Adipocyte (in vitro differentiated cells): ENCODE results near the gene NUBP2.

ENCODE experiments used
- DNase-seq: peaks from one replicate; pipeline ENCODE4 v3.0.0-alpha.2; 2015; ENCODE audit warnings: low read depth
- H3K27me3 ChIP-seq: replicated peaks from 2 replicates; pipeline ENCODE4 v1.7.0; 2013; ENCODE audit warnings: mild to moderate bottlenecking, low read length, moderate library complexity; ENCODE audit not compliant: control insufficient read depth, insufficient read depth
- H3K36me3 ChIP-seq: 2 replicates; pipeline ENCODE4 v1.7.0; 2013; ENCODE audit warnings: low read length, mild to moderate bottlenecking, moderate library complexity; ENCODE audit not compliant: control insufficient read depth, insufficient read depth, severe bottlenecking
- H3K4me1 ChIP-seq: 2 replicates; pipeline ENCODE4 v1.7.0; 2013; ENCODE audit warnings: mild to moderate bottlenecking, low read length, moderate library complexity; ENCODE audit not compliant: control insufficient read depth, insufficient read depth
- H3K4me3 ChIP-seq: 2 replicates; pipeline ENCODE4 v1.7.0; 2013; ENCODE audit warnings: mild to moderate bottlenecking, low read length, moderate library complexity
- H3K9ac ChIP-seq: 2 replicates; pipeline ENCODE4 v1.7.0; 2013; ENCODE audit warnings: mild to moderate bottlenecking, low read length, moderate library complexity
- H3K9me3 ChIP-seq: 2 replicates; pipeline ENCODE4 v1.7.0; 2013; ENCODE audit warnings: mild to moderate bottlenecking, low read length, moderate library complexity; ENCODE audit not compliant: control insufficient read depth

The NUBP2 gene, protein sequence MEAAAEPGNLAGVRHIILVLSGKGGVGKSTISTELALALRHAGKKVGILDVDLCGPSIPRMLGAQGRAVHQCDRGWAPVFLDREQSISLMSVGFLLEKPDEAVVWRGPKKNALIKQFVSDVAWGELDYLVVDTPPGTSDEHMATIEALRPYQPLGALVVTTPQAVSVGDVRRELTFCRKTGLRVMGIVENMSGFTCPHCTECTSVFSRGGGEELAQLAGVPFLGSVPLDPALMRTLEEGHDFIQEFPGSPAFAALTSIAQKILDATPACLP

DNA sequence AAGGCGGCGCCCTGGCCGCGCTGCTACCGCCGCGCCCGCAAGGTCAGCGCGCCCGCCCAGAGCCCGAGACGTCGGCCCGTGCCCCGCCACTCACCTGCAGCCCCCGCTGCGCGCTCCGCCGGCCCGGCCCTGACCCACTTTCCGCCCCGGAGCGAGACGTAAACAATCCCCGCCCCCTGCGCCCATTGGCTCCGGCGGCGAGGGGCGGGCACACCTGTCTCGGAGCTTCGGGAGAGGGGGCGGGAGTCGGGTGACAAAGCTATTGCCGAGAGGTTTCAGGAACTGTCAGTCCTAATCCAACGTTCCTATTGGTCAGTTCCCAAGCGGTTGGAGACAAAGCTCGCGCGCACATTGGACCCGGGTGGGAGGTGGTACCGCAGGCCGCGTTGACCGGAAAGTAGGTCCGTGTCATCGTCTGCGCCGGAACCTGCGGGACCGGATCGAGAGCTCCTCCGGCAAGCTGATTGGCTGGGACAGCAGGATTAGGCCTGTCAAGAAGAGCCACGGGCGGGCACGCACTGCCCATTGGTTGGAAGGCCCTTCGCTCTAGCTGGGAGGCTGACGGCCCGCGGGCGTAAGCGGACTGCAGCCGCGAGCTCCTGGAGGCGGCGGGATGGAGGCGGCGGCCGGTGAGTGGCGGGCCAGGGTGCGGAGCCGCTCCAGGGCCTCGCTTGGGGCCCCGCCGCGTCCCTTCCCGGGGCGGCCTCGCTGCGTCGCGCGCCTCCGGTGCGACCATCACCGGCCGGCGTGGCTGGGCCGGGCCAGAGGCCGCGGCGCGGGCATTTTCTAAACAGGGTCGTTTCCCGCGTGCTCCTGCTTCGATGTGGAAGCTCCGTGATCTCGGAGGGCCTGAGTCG lies at the start of gene NUBP2, which contains the start of gene SPSB3:
Gene NUBP2, plus strand, starts transcription at position 553 of the 857 bp plus-strand sequence. Its CDS starts 61 bp downstream, at position 614.
Gene SPSB3, minus strand, starts transcription at position 164 of the 857 bp plus-strand sequence. CDS start 1,088 bp downstream, outside the sequence.
- Histone ChIP-seq H3K4me1 (peaks cover 5% of the 10 kb centered on the region), H3K27me3 (no peaks in the 10 kb centered on the region), H3K4me3 (peak within 1 kb of the TSS; percentile 88), H3K9ac (peak within 1 kb of the TSS; percentile 89), H3K36me3 (peaks cover 6% of the 10 kb centered on the region), H3K9me3 (no peaks in the 10 kb centered on the region)
- peak; percentile 100 for DNase-seq

DNA sequence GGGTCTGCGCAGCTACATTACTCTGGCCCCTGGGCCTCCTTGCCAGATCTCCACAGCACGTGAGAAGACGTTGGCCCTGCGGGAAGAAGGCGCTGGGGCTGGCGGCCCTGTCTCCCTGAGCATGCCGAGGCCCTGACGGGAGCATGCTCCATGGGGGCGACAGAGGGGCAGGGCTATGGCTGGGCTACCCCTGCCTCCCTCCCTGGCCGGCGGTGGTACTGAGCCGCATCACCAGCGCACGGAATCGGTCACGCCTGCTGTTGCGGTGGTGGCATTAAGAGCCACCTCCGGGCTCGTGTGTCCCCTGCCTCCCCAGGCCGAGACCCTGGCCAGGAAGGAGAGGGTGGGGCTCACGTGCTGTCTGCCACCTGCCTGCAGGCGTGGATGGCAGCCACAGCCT lies 48.6 kb upstream of the NUBP2 start:
- no peaks in the 10 kb centered on the region for H3K4me1 ChIP-seq
- DNase-seq, result no peak
- H3K36me3 ChIP-seq, result peaks cover 40% of the 10 kb centered on the region
- no peaks in the 10 kb centered on the region for H3K9me3 ChIP-seq
- no peaks in the 10 kb centered on the region for H3K27me3 ChIP-seq
- no peak overlapping the region for H3K4me3 ChIP-seq
- no peak overlapping the region for H3K9ac ChIP-seq

DNA sequence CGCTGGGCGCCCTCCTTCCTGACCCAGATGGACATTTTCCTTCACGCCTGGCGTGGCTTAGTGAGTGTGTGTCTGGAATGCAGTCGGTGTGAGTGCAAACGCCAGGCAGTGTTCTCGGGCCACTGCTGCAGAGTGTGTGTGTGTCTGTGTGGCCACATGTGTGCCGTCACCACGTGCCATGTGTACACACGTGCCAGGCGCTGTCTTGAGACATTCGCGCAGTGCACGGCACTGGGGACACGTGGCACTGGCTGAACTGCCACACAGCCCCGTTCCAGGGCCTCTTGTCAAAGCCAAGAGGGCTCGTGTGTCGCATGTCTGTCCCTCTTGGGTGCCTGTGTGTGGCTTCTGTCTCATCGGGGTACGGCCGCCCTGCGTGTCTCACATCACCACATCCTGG lies 47.9 kb upstream of the NUBP2 start:
- Histone ChIP-seq H3K9ac (no peak overlapping the region), H3K4me1 (no peaks in the 10 kb centered on the region), H3K9me3 (no peaks in the 10 kb centered on the region), H3K27me3 (no peaks in the 10 kb centered on the region), H3K4me3 (no peak overlapping the region), H3K36me3 (peaks cover 34% of the 10 kb centered on the region)
- no peak for DNase-seq

DNA sequence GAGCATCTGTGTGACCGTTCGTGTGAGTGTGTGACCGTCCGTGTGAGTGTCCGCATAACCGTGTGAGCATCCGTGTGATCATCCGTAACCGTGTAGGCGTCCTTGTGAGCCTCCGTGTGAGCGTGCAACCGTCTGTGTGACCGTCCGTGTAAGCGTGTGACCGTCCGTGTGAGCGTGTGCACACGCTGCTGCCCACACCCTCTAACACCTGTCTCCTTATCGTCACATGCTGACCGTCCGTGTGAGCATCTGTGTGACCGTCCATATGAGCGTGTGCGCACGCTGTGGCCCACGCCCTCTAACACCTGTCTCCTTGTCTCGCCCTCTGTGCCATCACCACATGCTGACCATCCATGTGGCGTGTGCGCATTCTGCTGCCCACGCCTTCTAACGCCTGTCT lies 42.5 kb upstream of the NUBP2 start:
- no peak for DNase-seq
- Histone ChIP-seq H3K27me3 (no peaks in the 10 kb centered on the region), H3K9me3 (no peaks in the 10 kb centered on the region), H3K36me3 (peaks cover 27% of the 10 kb centered on the region), H3K9ac (no peak overlapping the region), H3K4me3 (no peak overlapping the region), H3K4me1 (no peaks in the 10 kb centered on the region)

DNA sequence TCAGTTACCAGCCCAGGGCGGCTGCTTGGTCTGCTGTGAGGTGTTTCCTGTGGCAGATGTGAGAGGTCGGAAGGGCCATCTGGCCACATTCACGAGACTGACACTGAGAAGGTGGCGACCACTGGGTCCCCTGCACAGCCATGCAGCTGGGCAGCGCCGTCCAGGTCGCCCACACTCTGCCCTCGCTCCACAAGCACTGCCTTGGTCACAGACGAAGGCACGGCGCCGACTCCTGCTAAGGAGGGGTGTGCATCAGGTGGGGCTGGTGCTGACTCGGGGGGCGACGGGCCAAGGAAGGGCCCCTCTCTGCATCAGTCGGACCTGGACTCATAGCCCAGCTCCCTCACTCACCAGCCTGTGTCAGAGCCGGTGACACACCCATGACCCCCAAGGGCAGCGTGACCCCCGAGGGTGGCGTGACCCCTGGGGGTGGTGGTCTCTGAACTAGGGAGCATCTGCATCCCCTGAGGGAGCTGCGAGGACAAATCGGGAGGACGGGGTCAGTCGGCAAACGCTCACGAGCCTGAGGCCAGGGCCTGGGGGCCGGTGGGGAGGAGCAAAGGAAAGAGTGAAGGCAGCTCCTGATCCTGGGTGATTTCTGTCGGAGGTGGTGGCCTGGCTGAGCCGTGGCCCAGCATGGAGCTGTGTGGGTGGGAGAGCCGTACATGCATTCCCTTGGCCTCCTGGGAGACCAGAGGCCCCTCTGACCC lies 41.8 kb upstream of the NUBP2 start:
- DNase-seq, result no peak
- Histone ChIP-seq H3K27me3 (no peaks in the 10 kb centered on the region), H3K9ac (no peak overlapping the region), H3K4me3 (no peak overlapping the region), H3K4me1 (no peaks in the 10 kb centered on the region), H3K9me3 (no peaks in the 10 kb centered on the region), H3K36me3 (peaks cover 31% of the 10 kb centered on the region)

DNA sequence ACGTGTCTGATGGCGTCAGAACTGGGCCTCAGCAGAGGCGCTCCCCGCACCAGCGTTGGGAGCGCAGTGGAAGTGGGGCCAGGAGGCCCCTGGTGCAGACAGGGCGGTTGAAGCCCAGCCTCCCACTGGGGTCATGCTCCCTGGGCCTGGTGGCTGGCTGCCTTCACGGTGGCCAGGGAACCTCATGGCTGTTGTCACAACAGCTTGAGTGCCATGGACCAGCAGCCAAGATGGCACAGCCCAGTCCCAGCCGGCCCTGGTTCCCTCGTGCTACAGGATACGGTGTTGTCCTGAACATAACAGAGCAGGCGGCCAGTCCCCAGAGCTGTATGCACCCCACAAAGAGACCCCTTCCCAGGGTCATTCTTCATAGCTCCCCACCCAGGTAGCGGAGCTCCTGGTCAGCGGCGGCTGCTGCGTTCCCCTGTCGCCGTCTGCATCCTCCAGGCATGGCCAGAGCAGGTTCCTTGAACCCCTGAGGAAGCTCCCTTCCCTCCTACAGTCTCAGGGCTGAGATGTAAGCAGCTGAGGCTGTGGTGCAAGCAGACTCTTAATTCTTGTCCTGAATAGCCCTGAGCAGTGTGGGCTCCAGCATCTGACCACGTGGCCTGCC lies 41.1 kb upstream of the NUBP2 start:
- Histone ChIP-seq H3K27me3 (no peaks in the 10 kb centered on the region), H3K4me1 (no peaks in the 10 kb centered on the region), H3K4me3 (no peak overlapping the region), H3K9ac (no peak overlapping the region), H3K9me3 (no peaks in the 10 kb centered on the region), H3K36me3 (peaks cover 34% of the 10 kb centered on the region)
- no peak for DNase-seq

DNA sequence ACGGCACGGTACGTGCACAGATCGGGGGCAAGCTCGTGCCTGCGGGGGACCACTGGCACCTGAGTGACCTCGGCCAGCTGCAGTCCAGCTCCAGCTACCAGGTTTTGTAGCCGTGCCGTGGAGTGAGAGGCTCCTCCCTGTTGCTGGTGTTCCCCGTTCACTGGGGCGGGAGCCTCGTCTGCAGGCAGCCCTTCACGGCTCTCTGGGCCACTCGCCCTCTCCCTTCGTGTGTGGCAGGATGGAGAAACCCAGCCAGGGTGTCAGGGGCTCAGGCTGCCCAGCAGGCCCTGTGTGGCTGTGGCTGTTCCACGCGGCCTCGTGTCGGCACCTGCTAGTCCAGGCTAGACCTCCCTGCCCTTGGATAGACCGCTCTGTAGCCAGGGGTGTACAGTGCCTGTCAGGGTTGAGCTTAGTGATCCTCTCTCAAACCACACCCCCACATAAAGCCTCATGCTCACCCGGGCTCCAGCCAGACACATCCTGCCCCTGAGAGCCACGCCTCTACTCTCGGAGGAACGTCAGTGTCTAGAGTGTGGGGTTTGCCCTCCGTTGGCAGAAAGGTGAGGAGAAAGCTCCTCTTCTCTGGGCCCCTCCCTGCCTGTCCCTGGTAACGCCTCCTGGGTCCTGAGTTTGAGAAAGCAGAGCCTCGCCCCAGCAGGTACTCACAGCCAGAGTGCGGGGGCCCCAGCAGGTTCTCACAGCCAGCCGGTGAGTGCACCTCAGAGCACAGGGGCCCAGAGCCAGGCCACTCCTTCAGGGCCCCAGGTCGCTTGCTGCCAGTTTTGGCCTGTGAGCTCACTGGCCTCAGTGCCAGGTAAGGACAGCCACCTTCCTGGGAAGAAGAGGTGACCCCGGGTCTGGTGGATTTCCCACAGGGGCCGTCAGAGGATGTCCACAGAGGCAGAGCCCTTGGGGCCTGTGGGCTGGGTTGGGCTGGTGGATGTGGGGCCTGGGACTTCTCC lies 39.1 kb upstream of the NUBP2 start:
- DNase-seq, result no peak
- peaks cover 53% of the 10 kb centered on the region for H3K36me3 ChIP-seq
- H3K9ac ChIP-seq, result no peak overlapping the region
- H3K4me3 ChIP-seq, result no peak overlapping the region
- H3K27me3 ChIP-seq, result no peaks in the 10 kb centered on the region
- no peaks in the 10 kb centered on the region for H3K4me1 ChIP-seq
- H3K9me3 ChIP-seq, result no peaks in the 10 kb centered on the region

DNA sequence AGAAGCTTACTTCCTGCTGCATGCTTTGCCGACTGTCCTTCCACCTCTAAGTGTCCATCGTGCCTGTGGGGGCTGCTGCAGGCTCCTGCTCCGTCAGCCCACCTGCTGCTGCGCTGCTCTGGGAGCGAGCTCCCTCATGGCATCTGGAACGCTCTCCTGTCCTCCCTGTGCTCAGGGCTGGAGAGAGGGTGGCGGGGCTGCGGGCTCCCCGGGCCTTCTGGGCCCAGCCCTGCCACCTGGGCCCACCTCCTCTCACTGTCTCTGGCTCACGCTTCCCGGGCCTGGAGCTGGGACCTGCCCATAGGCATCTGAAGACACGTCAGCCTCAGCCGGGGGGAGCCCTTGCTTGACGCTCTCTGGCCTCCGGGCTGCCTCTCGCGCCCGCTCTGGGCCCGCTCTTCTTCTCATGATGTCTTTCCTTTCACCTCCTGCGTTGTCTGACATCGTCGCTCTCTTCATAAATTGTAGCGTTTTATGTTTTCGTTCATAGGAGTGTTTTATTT lies 38.4 kb upstream of the NUBP2 start:
- Histone ChIP-seq H3K4me1 (no peaks in the 10 kb centered on the region), H3K36me3 (peaks cover 60% of the 10 kb centered on the region), H3K4me3 (no peak overlapping the region), H3K9me3 (no peaks in the 10 kb centered on the region), H3K27me3 (no peaks in the 10 kb centered on the region), H3K9ac (no peak overlapping the region)
- no peak for DNase-seq

DNA sequence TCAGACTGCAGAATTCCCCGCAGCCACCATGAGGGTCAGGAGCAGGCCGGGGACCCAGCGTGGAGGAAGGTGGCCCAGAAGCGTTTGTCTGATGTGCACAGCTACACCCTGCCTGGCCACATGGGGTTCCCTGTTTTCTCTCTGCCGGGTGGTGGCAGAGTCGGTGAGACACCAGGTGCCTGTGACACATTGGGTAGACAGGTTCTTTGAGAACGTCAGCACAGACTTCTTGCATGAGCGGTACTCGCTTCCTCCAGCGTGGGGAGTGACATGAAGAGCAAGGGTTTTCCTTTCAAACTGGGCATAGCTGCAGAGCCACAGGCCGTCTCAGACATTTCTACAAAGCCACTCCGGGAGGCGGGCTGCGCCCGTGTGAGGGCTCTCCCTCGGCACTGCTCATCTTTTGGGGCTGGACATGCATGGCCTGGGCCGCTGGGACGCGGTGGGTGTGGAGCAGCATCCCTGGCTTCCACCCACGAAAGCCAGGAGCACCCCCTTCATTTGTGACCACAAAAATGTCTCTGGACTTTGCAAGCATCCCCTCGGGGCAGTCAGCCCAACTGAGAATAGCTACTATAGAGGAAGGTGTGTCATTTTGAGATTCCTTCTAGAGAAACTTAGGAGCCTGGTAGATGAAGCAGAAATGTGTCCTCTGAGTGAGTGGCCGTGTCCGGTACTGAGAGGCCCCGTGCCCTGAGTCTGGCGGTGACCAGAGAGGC lies 37.4 kb upstream of the NUBP2 start:
- Histone ChIP-seq H3K4me3 (no peak overlapping the region), H3K4me1 (peaks cover 4% of the 10 kb centered on the region), H3K9me3 (no peaks in the 10 kb centered on the region), H3K27me3 (no peaks in the 10 kb centered on the region), H3K36me3 (peaks cover 61% of the 10 kb centered on the region), H3K9ac (no peak overlapping the region)
- DNase-seq, result peak; percentile 92
